ENCODE data around the gene MYO7B.

The MYO7B gene

GRCh38 chr2:127619877-127620705 lies 84.6 kb downstream of the MYO7B start:
- TF ChIP-seq EZH2 (optimal IDR thresholded peaks at IDR 0.05; ENCODE audit: low read depth, low read length) (no peak), EZH2phosphoT487 (IDR thresholded peaks at IDR 0.05; ENCODE audit: low read length) (no peak), CTCF (IDR thresholded peaks at IDR 0.05; ENCODE audit: low read length) (no peak)
- no peaks in the 10 kb centered on the region for H3K9me2 ChIP-seq (replicated peaks; ENCODE audit: insufficient read depth, low read length)
- no peaks in the 10 kb centered on the region for H3F3A ChIP-seq (ENCODE audit: insufficient read depth, low read length)
- no peaks in the 10 kb centered on the region for H3K36me3 ChIP-seq (replicated peaks; ENCODE audit: insufficient read depth, low read length)
- H3K79me2 ChIP-seq (ENCODE audit: low read length) = no peaks in the 10 kb centered on the region
- no peaks in the 10 kb centered on the region for H4K20me1 ChIP-seq (ENCODE audit: insufficient read depth, low read length)
- H3K27me3 ChIP-seq (replicated peaks; ENCODE audit: insufficient read depth, low read length) = peaks cover 29% of the 10 kb centered on the region
- DNase-seq = no peak
- H3K4me2 ChIP-seq (ENCODE audit: low read depth, low read length) = no peak overlapping the region
- H3K27ac ChIP-seq (ENCODE audit: low read length) = no peak overlapping the region
- H2AFZ ChIP-seq (ENCODE audit: low read length) = no peak overlapping the region
- H3K4me3 ChIP-seq (ENCODE audit: low read length) = no peak overlapping the region
- no peaks in the 10 kb centered on the region for H3K9me3 ChIP-seq (replicated peaks; ENCODE audit: insufficient read depth, low read length)
- no peaks in the 10 kb centered on the region for H3K4me1 ChIP-seq (ENCODE audit: low read length)
- H3K9ac ChIP-seq (ENCODE audit: low read length) = no peak overlapping the region

DNA sequence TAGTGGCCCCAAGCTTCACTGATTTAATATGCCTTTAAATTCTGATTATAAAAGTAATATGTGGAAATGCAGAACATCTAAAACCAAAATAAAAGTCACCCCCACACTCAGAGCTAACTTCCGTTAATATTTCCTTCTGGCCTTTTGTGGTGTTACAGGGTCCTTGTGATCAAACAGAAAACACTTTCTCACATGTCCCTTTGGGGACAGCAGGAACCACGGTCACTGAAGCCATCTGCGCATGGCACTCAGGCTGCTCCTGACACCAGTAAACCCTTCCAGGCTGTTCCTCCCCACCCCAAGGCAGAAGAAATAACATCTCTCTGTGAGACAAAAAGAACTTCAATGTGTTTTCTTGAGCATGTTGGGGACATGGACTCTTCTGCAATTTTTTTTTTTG lies 85.4 kb downstream of the MYO7B start:
- Histone ChIP-seq H3F3A (ENCODE audit: insufficient read depth, low read length) (no peaks in the 10 kb centered on the region), H3K36me3 (replicated peaks; ENCODE audit: insufficient read depth, low read length) (no peaks in the 10 kb centered on the region), H3K27ac (ENCODE audit: low read length) (no peak overlapping the region), H3K27me3 (replicated peaks; ENCODE audit: insufficient read depth, low read length) (peaks cover 36% of the 10 kb centered on the region), H3K4me2 (ENCODE audit: low read depth, low read length) (no peak overlapping the region), H3K4me3 (ENCODE audit: low read length) (no peak overlapping the region), H3K4me1 (ENCODE audit: low read length) (no peaks in the 10 kb centered on the region), H3K9me3 (replicated peaks; ENCODE audit: insufficient read depth, low read length) (no peaks in the 10 kb centered on the region), H3K79me2 (ENCODE audit: low read length) (no peaks in the 10 kb centered on the region), H2AFZ (ENCODE audit: low read length) (no peak overlapping the region), H3K9me2 (replicated peaks; ENCODE audit: insufficient read depth, low read length) (no peaks in the 10 kb centered on the region), H4K20me1 (ENCODE audit: insufficient read depth, low read length) (no peaks in the 10 kb centered on the region), H3K9ac (ENCODE audit: low read length) (no peak overlapping the region)
- TF ChIP-seq CTCF (IDR thresholded peaks at IDR 0.05; ENCODE audit: low read length) = no peak
- no peak for TF ChIP-seq EZH2 (optimal IDR thresholded peaks at IDR 0.05; ENCODE audit: low read depth, low read length)
- TF ChIP-seq EZH2phosphoT487 (IDR thresholded peaks at IDR 0.05; ENCODE audit: low read length) = no peak
- no peak for DNase-seq

- Histone ChIP-seq H2AFZ (ENCODE audit: low read length) (no peak overlapping the region), H3K4me2 (ENCODE audit: low read depth, low read length) (no peak overlapping the region), H3K27me3 (replicated peaks; ENCODE audit: insufficient read depth, low read length) (peaks cover 38% of the 10 kb centered on the region), H3K9me2 (replicated peaks; ENCODE audit: insufficient read depth, low read length) (no peaks in the 10 kb centered on the region), H3K9ac (ENCODE audit: low read length) (no peak overlapping the region), H3F3A (ENCODE audit: insufficient read depth, low read length) (no peaks in the 10 kb centered on the region), H3K4me1 (ENCODE audit: low read length) (no peaks in the 10 kb centered on the region), H3K4me3 (ENCODE audit: low read length) (no peak overlapping the region), H3K9me3 (replicated peaks; ENCODE audit: insufficient read depth, low read length) (no peaks in the 10 kb centered on the region), H4K20me1 (ENCODE audit: insufficient read depth, low read length) (no peaks in the 10 kb centered on the region), H3K27ac (ENCODE audit: low read length) (no peak overlapping the region), H3K36me3 (replicated peaks; ENCODE audit: insufficient read depth, low read length) (no peaks in the 10 kb centered on the region), H3K79me2 (ENCODE audit: low read length) (no peaks in the 10 kb centered on the region)
- DNase-seq = no peak
- TF ChIP-seq EZH2phosphoT487 (IDR thresholded peaks at IDR 0.05; ENCODE audit: low read length) (no peak), EZH2 (optimal IDR thresholded peaks at IDR 0.05; ENCODE audit: low read depth, low read length) (no peak), CTCF (IDR thresholded peaks at IDR 0.05; ENCODE audit: low read length) (no peak)
Measured at GRCh38 chr2:127621981-127622431, 86.5 kb downstream of the MYO7B start.
